Activated CD4-positive, alpha-beta T cell treated with anti-CD3 and anti-CD28 coated beads, Interleukin-2, amount 50 U/mL, for 48 hours (primary cell): Measurements from ENCODE around the gene ARL14EPL.

Source experiments
- DNase-seq, 2 experiments: peaks; one replicate each; pipeline ENCODE4 v3.0.0-alpha.2; 2020

The ARL14EPL gene

GRCh38 chr5:116032094-116032517 lies at the start of gene ARL14EPL:
Gene ARL14EPL, plus strand, starts transcription at chr5:116032472. Its CDS starts 18,994 bp downstream, at chr5:116051466.
- no peak for DNase-seq

GRCh38 chr5:115983519-115983918 lies 48.8 kb upstream of the ARL14EPL start:
- no peak for DNase-seq

DNA sequence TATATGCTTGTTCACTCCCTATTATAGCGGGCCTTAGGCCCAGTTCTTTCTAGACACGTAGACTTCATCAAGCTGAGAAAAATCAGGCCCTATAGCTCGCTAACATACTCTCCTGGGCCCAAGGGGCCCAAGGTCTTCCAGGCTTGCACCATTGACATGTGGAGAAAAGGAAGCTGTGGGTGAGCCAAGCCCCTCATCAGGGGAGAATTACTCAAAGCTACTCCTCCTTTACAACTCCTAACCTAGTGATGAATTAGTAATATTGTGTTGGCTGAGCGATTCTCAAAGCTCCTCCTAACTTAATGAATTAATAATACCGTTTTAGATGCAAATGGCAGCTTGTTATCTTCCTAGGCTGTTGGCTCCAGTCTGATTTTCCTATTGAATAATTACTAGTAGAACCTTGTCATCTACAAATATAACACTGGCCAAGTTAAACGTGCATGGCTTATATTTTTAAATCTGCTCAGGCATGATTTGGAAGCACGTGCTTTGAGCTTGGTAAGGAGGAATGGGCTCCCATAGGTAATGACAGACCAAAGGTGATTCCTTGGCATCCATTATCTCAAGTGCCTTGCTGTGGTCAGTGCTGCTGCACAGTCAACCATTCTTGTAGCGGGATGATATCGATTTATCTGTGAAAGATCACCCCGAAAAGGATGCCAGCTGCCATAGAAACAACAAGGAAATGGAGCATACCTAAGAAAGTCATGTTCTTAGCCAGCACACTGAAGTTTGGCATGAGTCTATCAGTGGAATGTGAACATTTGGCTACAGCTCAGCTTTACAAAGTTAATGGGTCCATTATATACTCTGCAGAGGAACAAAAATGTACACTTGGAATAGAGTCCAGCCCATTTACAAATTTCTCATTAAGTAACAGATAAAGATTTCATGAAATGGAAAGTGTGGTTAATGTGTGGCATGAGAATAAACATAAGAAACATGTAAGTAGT lies 46.2 kb upstream of the ARL14EPL start:
- no peak for DNase-seq

DNA sequence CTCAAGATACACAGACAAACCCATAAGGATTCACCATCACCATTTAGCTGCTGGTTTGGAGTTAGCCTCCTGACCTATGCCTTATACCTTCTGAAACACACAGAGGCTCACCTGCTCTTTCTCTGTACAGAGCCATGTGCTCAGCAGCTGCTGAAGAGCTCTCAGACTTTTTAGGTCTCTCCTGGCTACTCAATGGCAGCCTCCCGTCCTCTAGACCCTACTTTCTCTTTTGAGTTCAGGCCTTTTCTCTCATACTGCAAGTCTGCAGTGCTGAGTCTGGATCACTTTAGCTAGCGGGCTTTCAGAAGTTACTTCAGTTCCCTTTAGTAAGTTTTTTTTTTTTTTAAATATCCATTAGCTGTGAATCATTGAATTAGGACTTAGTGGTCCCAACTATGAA lies 44.3 kb upstream of the ARL14EPL start:
- no peak for DNase-seq

DNA sequence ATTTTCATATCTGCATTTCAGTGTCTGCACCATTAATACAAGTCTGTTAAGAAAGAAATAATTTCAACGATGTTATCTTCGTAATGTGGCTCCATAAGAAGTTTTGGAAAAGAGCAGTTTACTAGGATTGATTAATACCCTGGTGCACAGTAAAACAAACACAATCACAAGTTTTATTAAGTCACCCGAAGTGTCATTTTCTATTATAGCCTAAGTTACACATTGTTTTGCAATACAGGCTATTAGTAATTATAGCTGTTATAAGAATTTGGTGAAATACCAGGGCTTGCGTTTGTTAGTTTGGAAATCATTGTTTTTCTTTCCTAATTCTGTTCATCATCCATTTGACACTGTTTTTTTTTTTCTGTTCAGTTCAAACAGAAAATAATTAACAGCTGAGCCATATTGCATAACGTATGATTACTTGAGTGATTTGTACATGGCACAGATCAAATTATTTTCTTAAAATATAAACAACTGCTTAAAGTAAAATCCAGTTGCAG lies 39.4 kb upstream of the ARL14EPL start:
- no peak for DNase-seq

DNA sequence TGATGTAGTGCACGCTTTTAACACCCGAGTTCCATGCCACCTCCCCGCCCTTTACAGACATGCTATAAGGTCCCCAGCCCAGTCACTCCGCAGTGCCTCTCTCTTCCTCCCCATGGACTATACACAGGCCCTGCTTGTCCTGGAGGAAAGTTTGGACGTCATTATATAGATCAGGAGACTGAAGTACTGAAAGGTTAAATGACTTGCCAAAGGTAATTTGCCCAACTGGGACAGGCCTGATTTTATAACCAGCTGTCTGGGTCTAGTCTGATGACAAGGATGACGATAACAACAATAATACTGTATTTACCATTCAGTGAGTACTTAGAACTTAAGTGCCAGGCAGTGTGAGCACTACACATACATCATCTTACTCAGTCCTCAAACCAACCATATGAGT lies 36.9 kb upstream of the ARL14EPL start:
- DNase-seq, result no peak

DNA sequence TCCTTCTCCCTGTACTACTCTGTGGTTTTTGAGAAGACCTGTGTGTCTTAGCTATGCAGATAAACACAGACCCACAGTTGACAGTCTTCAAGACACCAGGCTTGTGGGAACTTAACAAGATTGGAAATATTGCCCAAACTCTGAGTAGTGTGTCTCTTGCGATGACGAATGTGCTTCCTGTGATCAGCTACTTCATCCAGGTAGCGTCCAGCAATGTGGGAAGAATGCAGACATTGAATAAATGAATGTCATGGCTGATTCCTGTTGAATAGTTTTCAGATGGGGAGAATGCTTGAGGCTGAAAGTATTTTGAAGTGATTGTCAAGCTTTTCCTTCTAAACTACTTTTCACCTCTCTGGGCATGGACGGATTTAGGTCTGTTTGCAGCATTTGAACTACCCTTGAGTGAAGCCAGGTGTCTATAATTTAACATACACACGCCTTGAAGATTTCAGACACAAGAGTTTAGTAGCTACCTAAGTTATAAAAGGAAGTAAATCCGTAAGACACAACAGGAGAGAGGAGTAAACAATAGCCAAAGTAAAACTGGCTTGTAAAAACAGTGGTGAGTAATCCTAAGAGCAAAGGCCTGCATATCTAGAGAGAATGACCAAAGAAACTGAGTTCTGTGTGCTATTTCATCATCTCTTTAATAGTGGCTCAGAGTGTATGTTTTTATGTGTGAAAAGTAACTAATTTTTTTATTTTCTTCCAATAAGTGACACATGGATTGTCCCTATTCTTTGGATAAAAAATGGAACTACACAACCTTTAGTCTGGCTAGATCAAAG lies 30.0 kb upstream of the ARL14EPL start:
- DNase-seq, result no peak

DNA sequence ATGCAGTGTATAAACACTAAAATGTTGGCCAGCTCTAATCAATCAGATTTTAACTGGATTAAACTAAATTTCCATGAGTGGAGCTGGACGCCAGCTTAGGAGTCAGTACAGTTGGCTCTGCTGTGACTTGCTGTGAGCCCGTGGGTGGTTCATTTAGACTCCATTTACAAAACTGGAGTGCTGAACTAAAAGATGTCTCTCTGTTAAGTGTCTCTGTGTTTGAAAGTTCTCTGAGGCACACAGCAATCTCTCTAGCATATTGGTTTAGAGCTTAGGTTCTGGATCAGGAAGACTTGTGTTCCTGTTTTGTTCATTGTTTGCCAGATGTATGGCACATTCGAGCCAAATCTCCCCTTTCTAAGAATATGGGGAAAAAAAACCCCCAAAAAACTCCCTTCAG lies 28.0 kb upstream of the ARL14EPL start:
- no peak for DNase-seq

GRCh38 chr5:116009806-116010205 lies 22.5 kb upstream of the ARL14EPL start:
- no peak for DNase-seq

DNA sequence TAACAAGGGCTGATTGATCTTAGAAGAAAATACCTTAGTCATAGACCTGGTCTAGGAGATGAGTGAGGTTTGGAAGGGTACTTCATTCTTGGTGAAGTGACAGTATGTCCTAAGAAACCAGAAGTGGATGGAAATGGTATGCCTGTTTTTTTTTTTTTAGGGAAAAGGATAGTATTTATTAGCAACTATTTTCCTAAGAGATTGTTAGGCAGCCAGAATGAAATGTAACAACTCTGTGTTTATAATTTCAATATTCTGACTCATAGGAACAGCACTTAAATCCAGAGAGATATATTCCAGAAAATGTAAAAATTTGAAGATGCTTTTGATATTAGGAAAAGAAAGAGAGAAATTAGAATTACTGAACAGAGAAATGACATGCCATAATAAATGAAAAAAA lies 21.2 kb upstream of the ARL14EPL start:
- no peak for DNase-seq

DNA sequence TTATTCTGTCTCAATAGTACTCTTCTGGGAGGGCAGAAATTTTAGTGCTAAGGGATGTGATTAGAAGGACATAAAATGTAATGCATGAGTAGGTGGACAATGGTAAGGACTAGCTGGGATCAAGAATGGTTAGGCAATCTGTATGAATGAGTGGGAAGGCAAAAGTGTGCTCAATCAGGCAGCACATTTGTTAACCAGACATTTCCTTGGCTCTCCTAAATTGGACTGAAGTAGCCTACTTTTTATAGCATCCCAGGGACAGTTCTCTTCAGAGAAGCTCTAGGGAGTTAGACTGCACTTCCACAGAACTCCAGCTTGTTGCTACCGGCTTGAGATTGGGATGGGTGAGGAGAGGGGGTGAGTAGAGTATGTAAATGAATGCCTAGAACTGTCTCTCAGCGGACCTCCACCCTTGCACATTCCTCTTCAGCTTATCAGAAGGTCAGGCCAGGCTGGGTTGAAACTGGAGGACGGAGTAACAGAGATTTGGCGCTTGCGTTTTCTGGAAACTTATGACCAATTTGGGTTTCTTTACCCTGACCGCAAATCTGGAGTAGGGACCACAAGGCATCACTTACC lies 19.0 kb upstream of the ARL14EPL start:
- DNase-seq, result no peak

GRCh38 chr5:116013936-116014335 lies 18.3 kb upstream of the ARL14EPL start:
- no peak for DNase-seq

GRCh38 chr5:116023619-116024018 lies 8.7 kb upstream of the ARL14EPL start:
- no peak for DNase-seq

DNA sequence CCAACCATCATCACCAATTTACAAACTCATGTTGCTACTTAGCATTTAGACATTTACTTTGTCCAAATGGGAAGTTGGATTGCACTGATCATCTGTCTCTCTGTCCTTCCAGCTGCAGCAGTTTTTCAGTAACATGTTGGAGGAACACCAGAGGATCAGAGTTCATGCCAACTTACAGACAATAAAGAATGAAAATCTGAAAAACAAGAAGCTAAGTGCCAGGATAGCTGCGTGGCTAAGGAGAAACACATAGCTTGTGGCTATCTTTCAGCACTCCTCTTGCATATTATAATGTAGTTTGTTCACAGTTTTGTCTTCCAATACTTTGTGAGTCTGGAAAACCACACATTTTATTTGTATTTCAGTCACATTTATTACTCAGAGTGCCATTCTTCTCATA lies 6.4 kb upstream of the ARL14EPL start:
- DNase-seq, result no peak

- no peak for DNase-seq
Measured at GRCh38 chr5:116032991-116033390, 719 bp downstream of the ARL14EPL start.

DNA sequence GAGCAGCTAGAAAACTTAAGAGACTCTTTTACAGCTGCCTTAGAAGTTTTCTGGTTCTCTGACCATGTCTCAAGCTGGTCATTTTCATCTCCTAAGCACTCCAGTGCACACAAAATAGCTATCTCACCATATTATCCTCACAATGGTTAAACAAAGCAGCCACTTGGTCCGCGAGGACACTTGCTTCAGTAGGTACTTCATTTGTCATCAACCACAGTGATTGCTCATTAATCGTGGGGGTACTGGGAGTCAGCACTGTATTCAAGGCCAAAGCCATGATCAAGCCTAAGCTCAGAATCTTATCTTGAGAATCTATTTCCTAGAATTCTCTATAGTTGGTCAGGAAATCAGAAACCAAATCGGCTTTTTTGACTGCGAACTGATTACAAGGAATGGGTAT lies 2.9 kb downstream of the ARL14EPL start:
- DNase-seq, result no peak

DNA sequence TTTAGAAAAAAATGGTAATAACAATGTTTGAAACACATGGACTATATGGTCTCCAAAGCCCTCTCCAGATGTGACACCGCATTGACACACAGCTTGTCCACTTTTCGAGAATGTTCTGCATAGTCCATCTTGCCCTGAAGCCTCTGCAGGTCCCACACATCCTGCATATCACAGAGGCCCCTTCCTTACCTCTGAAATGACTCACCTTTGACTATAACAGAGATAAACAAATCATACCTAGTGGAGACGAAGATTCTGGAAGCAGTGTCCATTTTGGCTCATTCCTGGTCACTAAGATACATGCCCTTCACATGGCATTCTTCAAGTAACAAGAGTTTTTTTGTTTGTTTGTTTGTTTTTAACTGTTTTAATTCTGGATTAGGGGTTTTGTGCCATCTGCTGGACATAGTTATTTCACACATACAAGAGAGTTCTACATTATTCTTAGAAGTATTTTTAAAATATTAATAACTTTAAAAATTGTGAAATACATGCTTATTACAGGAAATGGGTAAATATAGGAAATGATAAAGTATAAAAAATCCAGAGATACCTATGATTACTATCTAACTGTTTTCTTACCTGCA lies 5.1 kb downstream of the ARL14EPL start:
- DNase-seq, result no peak

- DNase-seq, result no peak
Measured at GRCh38 chr5:116038817-116039216, 6.5 kb downstream of the ARL14EPL start.

- no peak for DNase-seq
Measured at GRCh38 chr5:116042375-116042774, 10.1 kb downstream of the ARL14EPL start.

DNA sequence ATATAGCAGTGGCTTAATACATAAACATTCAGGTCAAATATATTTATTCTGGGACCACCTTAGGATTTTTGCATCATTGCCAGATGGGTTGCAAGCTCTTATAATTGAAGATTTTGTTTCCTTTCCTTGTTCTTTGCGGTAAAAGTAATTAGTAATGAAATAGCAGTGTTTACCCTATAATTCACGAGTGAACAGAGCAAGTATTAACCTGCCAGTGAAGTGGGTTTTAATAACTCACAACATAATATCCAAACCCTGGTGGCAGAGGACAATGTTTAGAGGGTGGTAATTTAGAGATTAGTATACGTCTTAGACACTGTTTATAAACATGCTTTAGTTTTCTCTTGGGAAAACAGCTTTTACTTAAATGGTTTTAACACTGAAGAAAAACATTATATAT lies 11.8 kb downstream of the ARL14EPL start:
- no peak for DNase-seq

DNA sequence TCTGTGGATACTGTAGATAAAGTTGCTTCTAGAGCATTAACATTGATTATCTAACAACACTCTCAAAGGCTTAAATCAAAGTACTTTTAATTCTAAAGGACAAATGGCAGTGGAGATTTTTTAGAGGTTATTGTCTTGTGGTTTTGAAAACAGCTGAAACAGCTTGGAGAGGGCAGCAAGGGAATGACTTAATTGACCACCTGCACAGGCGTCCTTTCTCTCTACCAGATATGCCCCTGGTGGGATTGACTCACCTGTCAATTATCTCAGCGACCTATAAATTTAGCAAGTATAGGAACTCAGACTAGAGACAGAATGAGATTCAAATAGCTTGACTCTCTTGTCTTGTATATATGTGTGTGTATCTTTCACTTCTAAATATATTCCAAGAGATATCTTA lies 13.5 kb downstream of the ARL14EPL start:
- DNase-seq, result no peak

GRCh38 chr5:116046261-116046660 lies 14.0 kb downstream of the ARL14EPL start:
- no peak for DNase-seq

DNA sequence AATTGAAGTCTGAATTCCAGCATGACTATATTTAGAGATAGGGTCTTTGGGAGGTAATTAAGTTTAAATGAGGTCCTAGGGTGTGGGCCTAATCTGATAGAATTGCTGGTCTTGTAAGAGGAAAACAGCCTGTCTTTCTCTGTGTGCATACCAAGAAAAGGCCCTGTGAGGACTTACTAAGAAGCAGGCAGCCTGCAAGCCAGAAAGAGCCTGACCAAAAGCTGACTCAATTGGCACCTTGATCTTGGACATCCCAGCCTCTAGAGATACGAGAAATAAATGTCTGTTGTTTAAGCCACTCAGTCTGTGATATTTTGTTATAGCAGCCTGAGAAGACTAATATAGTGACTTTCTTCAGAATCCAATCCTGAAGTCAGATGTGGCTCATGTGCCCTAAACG lies 14.6 kb downstream of the ARL14EPL start:
- no peak for DNase-seq
